ENCODE measurements around the gene CDPF1. TPM values are rescaled to one million over a fixed set of nuclear protein-coding genes. Genes with fewer than 3 reads are reported as not detected.
A peak's percentile ranks its signal among the peaks of the same experiment; 100 is the strongest.

CDPF1 gene
- total RNA-seq, 2 experiments from 2014 or later, result 11.9 to 12.1 TPM

DNA sequence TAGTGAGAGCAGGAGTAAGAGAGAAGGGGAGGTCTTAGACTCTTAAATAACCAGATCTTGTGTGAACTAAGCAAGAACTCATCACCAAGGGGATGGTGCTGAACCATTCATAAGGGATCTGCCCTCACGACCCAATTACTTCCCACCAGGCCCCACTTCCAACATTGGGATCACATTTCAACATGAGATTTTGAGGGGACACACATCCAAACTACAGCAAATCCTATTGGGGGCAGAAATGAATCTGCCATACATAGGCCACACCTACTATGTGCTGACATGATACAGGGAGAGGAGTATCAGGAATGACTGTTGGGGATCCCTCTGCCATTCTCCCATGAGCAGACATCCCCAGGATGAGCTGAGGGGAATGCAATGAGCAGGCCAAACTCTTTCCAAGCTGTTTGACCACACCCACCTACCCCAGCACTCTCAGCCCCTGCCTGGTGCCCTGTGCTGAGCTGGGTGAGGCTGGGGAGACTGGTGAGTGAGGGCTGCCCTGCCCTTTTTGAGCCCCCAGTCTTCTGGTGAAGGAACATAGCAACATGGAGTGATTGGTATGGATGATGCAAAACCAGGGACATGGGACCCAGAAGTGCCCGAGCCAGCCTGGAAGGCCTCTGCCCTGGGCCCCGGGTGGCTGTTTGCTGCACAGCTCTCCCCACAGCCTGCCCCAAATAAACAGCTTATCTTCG, 45.3 kb upstream of the CDPF1 start:
- Mint-ChIP-seq H3K27me3 (peaks cover 4% of the 10 kb centered on the region), H3K4me1 (ENCODE audit: low read depth) (peaks cover 23% of the 10 kb centered on the region), H3K27ac (peak overlapping the region; percentile 94), H3K9me3 (no peaks in the 10 kb centered on the region), H3K36me3 (ENCODE audit: low read depth) (peaks cover 29% of the 10 kb centered on the region), H3K4me3 (peak overlapping the region; percentile 91)
- ATAC-seq (no peak), DNase-seq (no peak)
- POLR2A ChIA-PET, result interaction anchor here (1.3 to 2.4 kb wide), 6 partner anchors 19 to 161 kb away, joined by 3 to 7 read pairs (median 4); partner anchors contain the start of genes CDPF1 and PPARA
- intact Hi-C loops (cut with micrococcal nuclease), result loop anchor here (5.0 kb wide), 1 partner anchor 173 kb away; no protein-coding TSS in a partner anchor
- TF ChIP-seq, protein P1, sequence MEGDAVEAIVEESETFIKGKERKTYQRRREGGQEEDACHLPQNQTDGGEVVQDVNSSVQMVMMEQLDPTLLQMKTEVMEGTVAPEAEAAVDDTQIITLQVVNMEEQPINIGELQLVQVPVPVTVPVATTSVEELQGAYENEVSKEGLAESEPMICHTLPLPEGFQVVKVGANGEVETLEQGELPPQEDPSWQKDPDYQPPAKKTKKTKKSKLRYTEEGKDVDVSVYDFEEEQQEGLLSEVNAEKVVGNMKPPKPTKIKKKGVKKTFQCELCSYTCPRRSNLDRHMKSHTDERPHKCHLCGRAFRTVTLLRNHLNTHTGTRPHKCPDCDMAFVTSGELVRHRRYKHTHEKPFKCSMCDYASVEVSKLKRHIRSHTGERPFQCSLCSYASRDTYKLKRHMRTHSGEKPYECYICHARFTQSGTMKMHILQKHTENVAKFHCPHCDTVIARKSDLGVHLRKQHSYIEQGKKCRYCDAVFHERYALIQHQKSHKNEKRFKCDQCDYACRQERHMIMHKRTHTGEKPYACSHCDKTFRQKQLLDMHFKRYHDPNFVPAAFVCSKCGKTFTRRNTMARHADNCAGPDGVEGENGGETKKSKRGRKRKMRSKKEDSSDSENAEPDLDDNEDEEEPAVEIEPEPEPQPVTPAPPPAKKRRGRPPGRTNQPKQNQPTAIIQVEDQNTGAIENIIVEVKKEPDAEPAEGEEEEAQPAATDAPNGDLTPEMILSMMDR (IDR thresholded peaks at IDR 0.05), result no peak
- CTCF ChIA-PET, result interaction anchor here (1.6 to 2.1 kb wide), 4 partner anchors 45 to 289 kb away, joined by 4 to 8 read pairs (median 6); partner anchors contain the start of gene CDPF1

GRCh38 chr22:46294784-46295183, 44.7 kb upstream of the CDPF1 start:
- DNase-seq (no peak), ATAC-seq (no peak)
- Mint-ChIP-seq H3K4me1 (ENCODE audit: low read depth) (peaks cover 23% of the 10 kb centered on the region), H3K36me3 (ENCODE audit: low read depth) (peaks cover 25% of the 10 kb centered on the region), H3K4me3 (peak overlapping the region; percentile 91), H3K9me3 (no peaks in the 10 kb centered on the region), H3K27ac (no peak overlapping the region), H3K27me3 (peaks cover 4% of the 10 kb centered on the region)
- intact Hi-C loops (cut with micrococcal nuclease), result loop anchor here (5.0 kb wide), 1 partner anchor 172 kb away; no protein-coding TSS in a partner anchor
- ChIA-PET POLR2A (interaction anchor here (1.3 to 1.7 kb wide), 2 partner anchors 30 to 33 kb away, joined by 3 to 4 read pairs; no protein-coding TSS in a partner anchor), CTCF (interaction anchor here (2.1 kb wide), 1 partner anchor 173 kb away, joined by 8 read pairs; no protein-coding TSS in a partner anchor)
- TF ChIP-seq, protein P1 (IDR thresholded peaks at IDR 0.05), result no peak

- Mint-ChIP-seq H3K4me3 (no peak overlapping the region), H3K27ac (peak overlapping the region; percentile 30)
- POLR2A ChIA-PET, result no interaction called here
These were observed 43.6 kb upstream of the CDPF1 start for GRCh38 chr22:46293577-46294260.

GRCh38 chr22:46292732-46293131, 42.6 kb upstream of the CDPF1 start:
- ChIA-PET CTCF (no interaction called here), POLR2A (no interaction called here)
- Mint-ChIP-seq H3K4me1 (ENCODE audit: low read depth) (peaks cover 26% of the 10 kb centered on the region), H3K4me3 (no peak overlapping the region), H3K9me3 (no peaks in the 10 kb centered on the region), H3K27me3 (no peaks in the 10 kb centered on the region), H3K36me3 (ENCODE audit: low read depth) (peaks cover 11% of the 10 kb centered on the region), H3K27ac (no peak overlapping the region)
- DNase-seq (no peak), ATAC-seq (no peak)
- intact Hi-C loops (cut with micrococcal nuclease), result no loop called here
- TF ChIP-seq, protein P1 (IDR thresholded peaks at IDR 0.05), result no peak

More at GRCh38 chr22:46293577-46294260, 43.6 kb upstream of the CDPF1 start:
- intact Hi-C loops (cut with micrococcal nuclease), result no loop called here
- no peak for ATAC-seq
- Mint-ChIP-seq H3K9me3 (no peaks in the 10 kb centered on the region), H3K4me1 (ENCODE audit: low read depth) (peaks cover 21% of the 10 kb centered on the region), H3K27me3 (peaks cover 2% of the 10 kb centered on the region), H3K36me3 (ENCODE audit: low read depth) (peaks cover 16% of the 10 kb centered on the region)
- TF ChIP-seq, protein P1 (IDR thresholded peaks at IDR 0.05), result no peak
- CTCF ChIA-PET, result no interaction called here
- peak; percentile 56 for DNase-seq

- Mint-ChIP-seq H3K4me1 (ENCODE audit: low read depth) (peaks cover 28% of the 10 kb centered on the region), H3K27ac (no peak overlapping the region), H3K36me3 (ENCODE audit: low read depth) (peaks cover 6% of the 10 kb centered on the region), H3K9me3 (no peaks in the 10 kb centered on the region), H3K27me3 (no peaks in the 10 kb centered on the region), H3K4me3 (no peak overlapping the region)
- TF ChIP-seq, protein P1 (IDR thresholded peaks at IDR 0.05), result no peak
- ATAC-seq (no peak), DNase-seq (no peak)
- intact Hi-C loops (cut with micrococcal nuclease), result no loop called here
- POLR2A ChIA-PET, result no interaction called here
- CTCF ChIA-PET, result no interaction called here
These were observed 42.1 kb upstream of the CDPF1 start for GRCh38 chr22:46292173-46292572.

All from activated CD8-positive, alpha-beta T cell treated with anti-CD3 and anti-CD28 coated beads for 36 hours (primary cell).